OCI-LY7 (cell line): ENCODE data around the gene ANKMY1.

Source experiments
- EZH2phosphoT487 ChIP-seq: fragments of 200-600 bp; sonication (generic); IDR thresholded peaks from 2 replicates; pipeline ENCODE4 v1.6.1; 2018; ENCODE audit warnings: low read depth, borderline replicate concordance, mild to moderate bottlenecking, mixed run types, antibody characterized with exemption, low read length, moderate library complexity, mixed read lengths
- TF ChIP-seq, protein P1 (sequence below): fragments of 200-600 bp; sonication (generic); conservative IDR thresholded peaks from 2 replicates; pipeline ENCODE4 v1.5.1; 2014; ENCODE audit warnings: mild to moderate bottlenecking, antibody characterized with exemption, low read length, moderate library complexity, mixed read lengths

DNA sequence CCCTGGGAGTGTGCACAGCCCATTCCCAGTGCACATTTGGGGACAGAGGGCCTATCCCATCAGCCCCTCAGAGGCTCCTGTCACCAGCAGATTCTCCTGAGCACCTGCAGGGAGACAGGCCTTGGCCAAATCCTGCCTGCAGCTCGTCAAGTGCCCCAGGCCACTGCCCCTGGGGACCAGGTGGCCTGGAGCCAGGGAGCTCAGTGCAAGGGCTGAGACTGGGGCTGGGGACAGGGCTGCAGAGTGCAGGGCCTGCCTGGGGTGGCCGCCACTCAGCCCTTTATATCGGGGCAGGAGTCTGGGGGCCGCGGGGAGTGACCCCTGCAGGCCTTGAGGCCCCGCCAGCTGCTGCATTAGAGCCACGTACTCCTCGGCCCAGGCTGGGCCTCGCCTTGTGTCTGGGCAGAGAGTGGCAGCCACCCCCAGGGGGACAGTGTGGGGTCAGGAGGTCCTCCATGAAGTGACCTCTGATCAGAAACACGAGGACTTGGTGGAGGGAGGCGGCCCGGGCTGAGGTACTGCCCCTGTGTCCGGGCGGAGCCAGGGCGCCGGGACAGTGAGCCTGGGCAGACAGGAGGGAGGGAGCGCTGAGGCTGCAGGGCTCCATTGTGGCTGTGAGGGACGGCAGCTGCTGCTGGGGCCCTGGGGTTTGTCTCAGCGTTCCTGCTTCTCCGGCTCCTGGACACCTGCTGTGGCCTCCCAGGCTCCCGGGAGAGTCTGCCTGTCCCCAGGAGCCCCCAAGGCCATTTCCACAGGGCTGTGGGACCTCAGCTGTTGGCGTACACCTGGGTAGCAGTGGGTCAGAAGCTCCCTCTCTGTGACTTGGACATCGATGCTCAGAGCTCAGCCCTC is 98.2 kb downstream of the ANKMY1 start:
- no peak for TF ChIP-seq EZH2phosphoT487
- TF ChIP-seq, protein P1, sequence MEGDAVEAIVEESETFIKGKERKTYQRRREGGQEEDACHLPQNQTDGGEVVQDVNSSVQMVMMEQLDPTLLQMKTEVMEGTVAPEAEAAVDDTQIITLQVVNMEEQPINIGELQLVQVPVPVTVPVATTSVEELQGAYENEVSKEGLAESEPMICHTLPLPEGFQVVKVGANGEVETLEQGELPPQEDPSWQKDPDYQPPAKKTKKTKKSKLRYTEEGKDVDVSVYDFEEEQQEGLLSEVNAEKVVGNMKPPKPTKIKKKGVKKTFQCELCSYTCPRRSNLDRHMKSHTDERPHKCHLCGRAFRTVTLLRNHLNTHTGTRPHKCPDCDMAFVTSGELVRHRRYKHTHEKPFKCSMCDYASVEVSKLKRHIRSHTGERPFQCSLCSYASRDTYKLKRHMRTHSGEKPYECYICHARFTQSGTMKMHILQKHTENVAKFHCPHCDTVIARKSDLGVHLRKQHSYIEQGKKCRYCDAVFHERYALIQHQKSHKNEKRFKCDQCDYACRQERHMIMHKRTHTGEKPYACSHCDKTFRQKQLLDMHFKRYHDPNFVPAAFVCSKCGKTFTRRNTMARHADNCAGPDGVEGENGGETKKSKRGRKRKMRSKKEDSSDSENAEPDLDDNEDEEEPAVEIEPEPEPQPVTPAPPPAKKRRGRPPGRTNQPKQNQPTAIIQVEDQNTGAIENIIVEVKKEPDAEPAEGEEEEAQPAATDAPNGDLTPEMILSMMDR, result no peak
